ENCODE results near the gene TST.

The TST gene

GRCh38 chr22:36979016-36979910 lies 40.0 kb downstream of the TST start:
- no peak for FAIRE-seq

GRCh38 chr22:36977947-36978660 lies 41.1 kb downstream of the TST start:
- FAIRE-seq = peak; percentile 98

GRCh38 chr22:36977401-36977861 lies 41.8 kb downstream of the TST start:
- FAIRE-seq = no peak

GRCh38 chr22:36976606-36977005 lies 42.6 kb downstream of the TST start:
- no peak for FAIRE-seq

GRCh38 chr22:36971341-36972125 lies 47.7 kb downstream of the TST start:
- peak; percentile 91 for FAIRE-seq

- FAIRE-seq = no peak
Measured at GRCh38 chr22:36968249-36968964, 50.8 kb downstream of the TST start.

GRCh38 chr22:36966851-36967540 lies 52.3 kb downstream of the TST start:
- no peak for FAIRE-seq

GRCh38 chr22:36965696-36966095 lies 53.6 kb downstream of the TST start:
- no peak for FAIRE-seq

GRCh38 chr22:36964106-36964505 lies 55.1 kb downstream of the TST start:
- no peak for FAIRE-seq

GRCh38 chr22:36963302-36963701 lies 55.9 kb downstream of the TST start:
- FAIRE-seq = no peak

GRCh38 chr22:36961626-36962025 lies 57.6 kb downstream of the TST start:
- FAIRE-seq = no peak
